Endothelial cell of umbilical vein (primary cell): ENCODE results near the gene HSD17B11.

Experiments used
- EZH2 ChIP-seq: IDR thresholded peaks from 2 replicates; pipeline ENCODE4 v1.6.1; 2012; ENCODE audit warnings: borderline replicate concordance, low read depth, mild to moderate bottlenecking, moderate library complexity, low read length, inconsistent platforms; ENCODE audit not compliant: severe bottlenecking
- GATA2 ChIP-seq: IDR thresholded peaks from 2 replicates; pipeline ENCODE4 v1.7.0; 2011; ENCODE audit warnings: low read depth, mild to moderate bottlenecking, moderate library complexity, mixed read lengths, low read length; ENCODE audit not compliant: insufficient read length, insufficient read depth
- MYC ChIP-seq: IDR thresholded peaks from one replicate; pipeline ENCODE4 v1.6.1; 2011; ENCODE audit warnings: mild to moderate bottlenecking, low read depth, low read length
- POLR2AphosphoS5 ChIP-seq: IDR thresholded peaks from 2 replicates; pipeline ENCODE4 v1.6.1; 2012; ENCODE audit warnings: low read depth, mild to moderate bottlenecking, control low read depth, low read length, moderate library complexity; ENCODE audit not compliant: insufficient read depth
- TF ChIP-seq, protein P1 (sequence below), 2 donors: IDR thresholded peaks; 1 replicate in 1 of 2; 2 replicates in 1 of 2; pipeline ENCODE4 v1.5.1; 2011; ENCODE audit warnings: low read length in 2 of 2, mild to moderate bottlenecking in 2 of 2, moderate library complexity in 2 of 2, control low read depth in 1 of 2, inconsistent platforms in 1 of 2, low read depth in 1 of 2; ENCODE audit not compliant: insufficient read depth in 1 of 2; ENCODE audit errors: extremely low read depth in 1 of 2

DNA sequence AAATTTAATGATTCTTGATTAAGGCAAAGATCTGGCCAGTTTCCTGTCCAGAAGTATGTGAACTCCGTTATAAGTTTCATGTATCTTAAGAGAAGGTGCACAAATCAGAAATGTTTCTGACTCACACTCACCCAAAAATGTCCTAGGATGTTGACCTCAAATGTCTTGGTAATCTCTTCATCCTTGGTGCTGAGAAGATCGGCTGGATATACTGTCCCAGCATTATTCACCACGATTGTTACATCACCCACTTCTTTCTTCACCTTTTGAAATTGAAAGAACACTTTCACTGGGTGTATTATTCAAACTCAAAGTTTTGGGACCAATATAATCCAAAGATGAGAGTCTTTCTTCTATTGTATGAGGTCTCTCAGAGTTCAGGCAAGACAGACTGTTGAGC lies 74.0 kb downstream of the HSD17B11 start:
- TF ChIP-seq EZH2 (no peak), GATA2 (no peak), POLR2AphosphoS5 (no peak), MYC (no peak)
- TF ChIP-seq, protein P1, sequence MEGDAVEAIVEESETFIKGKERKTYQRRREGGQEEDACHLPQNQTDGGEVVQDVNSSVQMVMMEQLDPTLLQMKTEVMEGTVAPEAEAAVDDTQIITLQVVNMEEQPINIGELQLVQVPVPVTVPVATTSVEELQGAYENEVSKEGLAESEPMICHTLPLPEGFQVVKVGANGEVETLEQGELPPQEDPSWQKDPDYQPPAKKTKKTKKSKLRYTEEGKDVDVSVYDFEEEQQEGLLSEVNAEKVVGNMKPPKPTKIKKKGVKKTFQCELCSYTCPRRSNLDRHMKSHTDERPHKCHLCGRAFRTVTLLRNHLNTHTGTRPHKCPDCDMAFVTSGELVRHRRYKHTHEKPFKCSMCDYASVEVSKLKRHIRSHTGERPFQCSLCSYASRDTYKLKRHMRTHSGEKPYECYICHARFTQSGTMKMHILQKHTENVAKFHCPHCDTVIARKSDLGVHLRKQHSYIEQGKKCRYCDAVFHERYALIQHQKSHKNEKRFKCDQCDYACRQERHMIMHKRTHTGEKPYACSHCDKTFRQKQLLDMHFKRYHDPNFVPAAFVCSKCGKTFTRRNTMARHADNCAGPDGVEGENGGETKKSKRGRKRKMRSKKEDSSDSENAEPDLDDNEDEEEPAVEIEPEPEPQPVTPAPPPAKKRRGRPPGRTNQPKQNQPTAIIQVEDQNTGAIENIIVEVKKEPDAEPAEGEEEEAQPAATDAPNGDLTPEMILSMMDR (IDR thresholded peaks at IDR 0.05; ENCODE audit: extremely low read depth in 1 of 2, insufficient read depth in 1 of 2, low read depth in 1 of 2, low read length in 2 of 2): no peak
